Fibroblast of lung (primary cell): ENCODE results near the gene RAB43.

Experiments
- EZH2 ChIP-seq: IDR thresholded peaks from 2 replicates; pipeline ENCODE4 v1.5.1; 2012; ENCODE audit warnings: low read length, control low read depth, mild to moderate bottlenecking; ENCODE audit errors: missing control alignments
- TF ChIP-seq, protein P1 (sequence below), 2 donors: IDR thresholded peaks in 1 of 2; conservative IDR thresholded peaks in 1 of 2; 1 replicate in 1 of 2; 2 replicates in 1 of 2; pipeline ENCODE4 v1.5.1; 2011 to 2012; ENCODE audit warnings: low read length in 2 of 2, control low read depth in 1 of 2, inconsistent platforms in 1 of 2, low read depth in 1 of 2, mild to moderate bottlenecking in 1 of 2

DNA sequence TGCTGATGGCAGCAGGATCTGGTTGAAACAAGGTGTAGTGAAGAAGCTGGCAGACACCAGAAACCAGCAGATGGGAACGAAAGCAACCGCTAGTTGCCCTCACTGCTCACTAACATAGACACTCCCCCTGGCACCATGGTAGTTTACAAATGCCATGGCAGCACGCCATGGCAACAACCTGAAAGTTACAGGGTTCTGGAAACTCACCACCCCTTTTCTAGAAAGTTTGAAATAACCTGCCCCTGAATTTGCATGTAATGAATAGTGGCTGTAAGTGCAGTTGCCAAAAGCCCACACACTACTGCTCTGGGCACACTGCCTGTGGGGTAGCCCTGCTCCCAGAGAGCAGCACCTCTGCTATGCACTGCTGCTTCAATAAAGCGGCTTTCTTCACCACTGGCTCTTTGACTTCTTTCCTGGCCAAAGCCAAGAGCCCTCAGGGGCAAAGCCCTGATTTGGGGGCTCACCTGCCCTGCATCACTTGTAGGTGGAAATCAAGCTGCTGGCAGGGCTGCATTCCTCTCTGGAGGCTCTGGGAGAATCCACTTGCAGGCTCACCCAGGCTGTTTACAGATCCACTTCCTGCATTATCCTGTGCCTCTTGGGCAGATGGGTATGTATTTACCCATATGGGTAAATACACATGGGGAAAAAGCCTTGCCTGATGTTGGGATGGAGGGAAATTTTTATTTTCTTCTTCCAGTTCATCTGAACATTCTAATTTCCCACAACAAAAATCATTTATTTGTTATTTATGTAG, 63.0 kb downstream of the RAB43 start:
- TF ChIP-seq EZH2: no peak
- TF ChIP-seq, protein P1, sequence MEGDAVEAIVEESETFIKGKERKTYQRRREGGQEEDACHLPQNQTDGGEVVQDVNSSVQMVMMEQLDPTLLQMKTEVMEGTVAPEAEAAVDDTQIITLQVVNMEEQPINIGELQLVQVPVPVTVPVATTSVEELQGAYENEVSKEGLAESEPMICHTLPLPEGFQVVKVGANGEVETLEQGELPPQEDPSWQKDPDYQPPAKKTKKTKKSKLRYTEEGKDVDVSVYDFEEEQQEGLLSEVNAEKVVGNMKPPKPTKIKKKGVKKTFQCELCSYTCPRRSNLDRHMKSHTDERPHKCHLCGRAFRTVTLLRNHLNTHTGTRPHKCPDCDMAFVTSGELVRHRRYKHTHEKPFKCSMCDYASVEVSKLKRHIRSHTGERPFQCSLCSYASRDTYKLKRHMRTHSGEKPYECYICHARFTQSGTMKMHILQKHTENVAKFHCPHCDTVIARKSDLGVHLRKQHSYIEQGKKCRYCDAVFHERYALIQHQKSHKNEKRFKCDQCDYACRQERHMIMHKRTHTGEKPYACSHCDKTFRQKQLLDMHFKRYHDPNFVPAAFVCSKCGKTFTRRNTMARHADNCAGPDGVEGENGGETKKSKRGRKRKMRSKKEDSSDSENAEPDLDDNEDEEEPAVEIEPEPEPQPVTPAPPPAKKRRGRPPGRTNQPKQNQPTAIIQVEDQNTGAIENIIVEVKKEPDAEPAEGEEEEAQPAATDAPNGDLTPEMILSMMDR (conservative IDR thresholded peaks at IDR 0.05 in 1 of 2, IDR thresholded peaks at IDR 0.05 in 1 of 2; ENCODE audit: low read depth in 1 of 2, low read length in 2 of 2): no peak
